Lung (tissue), 12 donors: ENCODE measurements around the gene PHF21B. TPM values are rescaled to one million over a fixed set of nuclear protein-coding genes. Genes with fewer than 3 reads are reported as not detected.

Experiments
- ATAC-seq: fragments of 200-7000 bp; cut with Tn5 transposase; one replicate; pipeline ENCODE4 v1.9.1; 2020; ENCODE audit warnings: moderate number of reproducible peaks; ENCODE audit not compliant: insufficient read depth, low FRiP score
- DNase-seq, 3 donors: peaks; one replicate each; pipeline ENCODE4 v3.0.0-alpha.2; 2013 to 2017
- H3K27ac ChIP-seq, 2 donors: one replicate each; pipeline ENCODE4 v1.5.1; 2013; ENCODE audit warnings: mild to moderate bottlenecking in 2 of 2, moderate library complexity in 2 of 2, control low read depth in 1 of 2, inconsistent platforms in 1 of 2, low read depth in 1 of 2, low read length in 1 of 2
- H3K27me3 ChIP-seq, 3 donors: one replicate each; pipeline ENCODE4 v1.5.1; 2013; ENCODE audit warnings: low read length in 2 of 3; ENCODE audit not compliant: control insufficient read depth in 3 of 3, insufficient read depth in 3 of 3
- H3K36me3 ChIP-seq, 4 donors: one replicate each; pipeline ENCODE4 v1.5.1; 2013; ENCODE audit warnings: low read length in 4 of 4, mild to moderate bottlenecking in 1 of 4, moderate library complexity in 1 of 4; ENCODE audit not compliant: control insufficient read depth in 4 of 4, insufficient read depth in 4 of 4
- H3K4me1 ChIP-seq, 5 donors: one replicate each; pipeline ENCODE4 v1.5.1; 2013; ENCODE audit warnings: low read length in 5 of 5, mild to moderate bottlenecking in 2 of 5, moderate library complexity in 1 of 5; ENCODE audit not compliant: control insufficient read depth in 5 of 5, insufficient read depth in 5 of 5
- H3K4me3 ChIP-seq: one replicate; pipeline ENCODE4 v1.5.1; 2013; ENCODE audit warnings: mild to moderate bottlenecking, control low read depth, moderate library complexity
- H3K9ac ChIP-seq, 2 donors: one replicate each; pipeline ENCODE4 v1.5.1; 2013; ENCODE audit warnings: low read length in 2 of 2, control low read depth in 1 of 2; ENCODE audit not compliant: insufficient read depth in 1 of 2
- H3K9me3 ChIP-seq, 4 donors: one replicate each; pipeline ENCODE4 v1.5.1; 2013; ENCODE audit warnings: low read length in 3 of 4, mild to moderate bottlenecking in 1 of 4, moderate library complexity in 1 of 4; ENCODE audit not compliant: control insufficient read depth in 4 of 4, insufficient read depth in 3 of 4
- WGBS, 2 donors: extraction: QIAGEN DNeasy Blood & Tissue Kit; methylation state at CpG; one replicate each; pipeline ENCODE4 v1.1.7; 2013; 5-methylcytosine and 5-hydroxymethylcytosine counted together
- polyA plus RNA-seq, 2 donors: library from polyadenylated mRNA; stranded (reverse); fragments of 200-250 nt; gene quantifications; one replicate each; pipeline ENCODE4 v1.2.1, GENCODE V29; 2013
- total RNA-seq, 2 donors: library from RNA; depleted of rRNA in 1 of 2; stranded (reverse); fragments of >200 nt in 1 of 2; gene quantifications; one replicate each; pipeline ENCODE4 v1.2.1, GENCODE V29; 2014 to 2021
- TF ChIP-seq, protein P1 (sequence below): IDR thresholded peaks from 2 replicates; pipeline ENCODE4 v1.5.1; 2012; ENCODE audit warnings: mild to moderate bottlenecking; ENCODE audit errors: control extremely low read depth, extremely low read depth
- donor health status: control.
- donor health status: control.
- donor health status: Bipolar disorder and iron deficiency.
- donor health status: healthy.
- donor health status: DM: yes; HTN: yes; CAD: no.

The PHF21B gene
- total and polyA plus RNA-seq, 4 donors: 0.03 to 0.43 (median 0.26) TPM

DNA sequence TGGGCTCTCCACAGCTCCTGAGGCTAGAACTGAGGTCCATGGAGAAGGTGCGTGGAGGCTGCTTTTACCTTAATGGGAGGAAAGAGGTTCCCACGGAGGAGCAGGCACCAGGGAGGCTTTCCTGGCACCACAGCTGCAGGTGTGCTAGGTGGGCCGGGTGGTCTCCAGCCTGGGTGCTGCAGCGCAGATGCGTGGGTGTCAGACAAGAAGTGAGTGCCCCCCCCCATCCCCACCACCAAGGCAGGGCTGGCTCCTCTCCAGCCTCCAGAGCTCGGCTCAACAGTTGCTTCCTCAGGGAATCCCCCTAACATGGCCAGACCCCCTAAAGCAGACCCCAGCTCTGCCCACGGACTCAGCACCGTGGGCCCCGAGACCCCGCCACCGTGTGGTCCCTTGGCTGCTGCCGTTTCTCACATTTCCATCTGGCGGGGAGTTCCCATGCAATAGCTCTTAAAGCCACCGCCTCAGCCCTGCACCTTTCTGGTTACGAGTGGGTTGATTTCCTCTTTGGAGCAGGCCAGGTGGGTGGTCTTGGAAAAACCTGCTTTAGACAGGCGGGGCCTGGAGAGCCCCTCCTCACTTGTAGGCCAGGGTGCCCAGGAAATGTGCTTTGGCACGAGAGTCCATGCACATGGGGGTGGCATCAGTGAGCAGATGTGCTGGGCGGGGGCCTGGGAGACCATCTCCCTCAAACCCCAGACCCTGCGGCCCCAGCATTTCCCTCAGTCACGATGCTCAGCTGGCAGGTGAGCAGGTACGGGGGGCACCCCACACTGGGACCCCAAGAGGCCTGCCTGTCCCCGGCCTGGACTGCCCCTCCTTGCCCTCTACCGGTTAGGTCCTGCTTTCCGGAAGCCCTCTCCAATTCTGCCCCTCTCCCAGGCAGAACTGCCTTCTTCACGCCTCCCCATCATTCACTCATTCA is 163.7 kb downstream of the PHF21B start:
- WGBS, 2 donors: 84 to 89% methylated on average over 24 to 25 of the region's 25 CpGs

DNA sequence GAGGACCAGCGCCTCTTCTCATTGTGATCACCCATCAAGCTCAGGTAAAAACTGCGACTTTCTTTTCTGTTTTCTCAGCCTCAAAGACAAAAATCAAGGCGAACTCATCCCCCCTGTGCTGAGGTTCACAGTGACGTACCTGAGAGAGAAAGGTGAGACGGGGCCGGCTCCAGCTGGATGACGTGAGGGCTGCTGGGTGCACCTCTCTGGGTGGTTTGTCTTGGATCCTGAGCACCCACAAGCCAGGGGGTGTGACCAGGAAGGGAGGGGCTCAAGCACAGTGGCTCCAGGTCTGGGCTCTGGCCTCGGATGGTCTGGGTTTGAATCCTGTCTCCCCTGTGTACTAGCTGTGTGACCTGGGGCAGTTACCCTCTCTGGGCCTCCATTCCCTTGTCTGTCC is 164.6 kb downstream of the PHF21B start:
- peaks cover 0 to 1% (median 0%) of the 10 kb centered on the region in 4 donors for H3K36me3 ChIP-seq
- peaks cover 0 to 8% (median 0%) of the 10 kb centered on the region in 4 donors for H3K9me3 ChIP-seq
- 91 to 96% methylated on average over 8 of the region's 8 CpGs for WGBS, 2 donors
- no peak overlapping the region for H3K4me3 ChIP-seq
- DNase-seq: no peak
- ATAC-seq: no peak
- no peaks in the 10 kb centered on the region for H3K27me3 ChIP-seq
- no peak overlapping the region for H3K27ac ChIP-seq
- H3K9ac ChIP-seq: no peak overlapping the region
- TF ChIP-seq, protein P1, sequence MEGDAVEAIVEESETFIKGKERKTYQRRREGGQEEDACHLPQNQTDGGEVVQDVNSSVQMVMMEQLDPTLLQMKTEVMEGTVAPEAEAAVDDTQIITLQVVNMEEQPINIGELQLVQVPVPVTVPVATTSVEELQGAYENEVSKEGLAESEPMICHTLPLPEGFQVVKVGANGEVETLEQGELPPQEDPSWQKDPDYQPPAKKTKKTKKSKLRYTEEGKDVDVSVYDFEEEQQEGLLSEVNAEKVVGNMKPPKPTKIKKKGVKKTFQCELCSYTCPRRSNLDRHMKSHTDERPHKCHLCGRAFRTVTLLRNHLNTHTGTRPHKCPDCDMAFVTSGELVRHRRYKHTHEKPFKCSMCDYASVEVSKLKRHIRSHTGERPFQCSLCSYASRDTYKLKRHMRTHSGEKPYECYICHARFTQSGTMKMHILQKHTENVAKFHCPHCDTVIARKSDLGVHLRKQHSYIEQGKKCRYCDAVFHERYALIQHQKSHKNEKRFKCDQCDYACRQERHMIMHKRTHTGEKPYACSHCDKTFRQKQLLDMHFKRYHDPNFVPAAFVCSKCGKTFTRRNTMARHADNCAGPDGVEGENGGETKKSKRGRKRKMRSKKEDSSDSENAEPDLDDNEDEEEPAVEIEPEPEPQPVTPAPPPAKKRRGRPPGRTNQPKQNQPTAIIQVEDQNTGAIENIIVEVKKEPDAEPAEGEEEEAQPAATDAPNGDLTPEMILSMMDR: no peak
- peaks cover 0 to 2% (median 0%) of the 10 kb centered on the region in 5 donors for H3K4me1 ChIP-seq

More for the DNA sequence above, 163.7 kb downstream of the PHF21B start:
- Histone ChIP-seq H3K9me3 (peaks cover 0 to 8% (median 0%) of the 10 kb centered on the region in 4 donors), H3K27me3 (no peaks in the 10 kb centered on the region), H3K27ac (no peak overlapping the region), H3K4me1 (peaks cover 0 to 2% (median 0%) of the 10 kb centered on the region in 5 donors), H3K4me3 (no peak overlapping the region), H3K36me3 (peaks cover 0 to 1% (median 0%) of the 10 kb centered on the region in 4 donors), H3K9ac (no peak overlapping the region)
- ATAC-seq (no peak), DNase-seq (no peak)
- TF ChIP-seq, protein P1: no peak

DNA sequence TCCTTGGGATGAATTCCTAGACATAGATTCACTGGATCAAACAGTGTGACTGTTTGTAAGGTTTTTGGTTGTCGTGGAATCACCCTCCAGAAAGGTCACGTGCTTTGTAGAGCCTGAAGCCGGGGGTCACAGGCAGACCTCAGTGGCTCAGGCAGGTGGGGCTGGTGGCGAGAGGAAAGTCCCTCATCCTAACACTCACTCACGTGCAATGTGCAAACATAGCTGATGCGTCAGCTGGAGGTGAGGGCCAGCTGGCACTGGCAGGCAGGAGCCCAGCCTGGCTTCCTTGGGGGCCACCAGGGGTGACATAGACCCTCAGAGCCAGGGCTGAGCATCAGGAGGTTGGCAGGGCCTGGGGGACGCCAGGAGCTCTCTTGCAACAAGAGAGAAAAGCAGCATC is 167.4 kb downstream of the PHF21B start:
- Histone ChIP-seq H3K27ac (no peak overlapping the region), H3K9me3 (peaks cover 0 to 8% (median 0%) of the 10 kb centered on the region in 4 donors), H3K27me3 (no peaks in the 10 kb centered on the region), H3K4me3 (no peak overlapping the region), H3K36me3 (no peaks in the 10 kb centered on the region), H3K4me1 (peaks cover 0 to 3% (median 0%) of the 10 kb centered on the region in 5 donors), H3K9ac (no peak overlapping the region)
- ATAC-seq (no peak), DNase-seq (no peak)
- TF ChIP-seq, protein P1: no peak
- WGBS, 2 donors: 73 to 74% methylated on average over 7 of the region's 7 CpGs
